Superior temporal gyrus (tissue), 1 donor: Measurements from ENCODE around the gene IL18R1.

Source experiments
- DNase-seq: peaks from one replicate; pipeline ENCODE4 v3.0.0-alpha.2; 2016; ENCODE audit errors: extremely low spot score

Gene IL18R1

GRCh38 chr2:102387763-102388546 lies 32.4 kb downstream of the IL18R1 start:
- DNase-seq: no peak

GRCh38 chr2:102391565-102391964 lies 36.0 kb downstream of the IL18R1 start:
- no peak for DNase-seq

GRCh38 chr2:102392096-102392495 lies 36.5 kb downstream of the IL18R1 start:
- DNase-seq: no peak

- no peak for DNase-seq
Measured at GRCh38 chr2:102392942-102393341, 37.3 kb downstream of the IL18R1 start.

- no peak for DNase-seq
Measured at GRCh38 chr2:102396012-102396411, 40.4 kb downstream of the IL18R1 start.

- no peak for DNase-seq
Measured at GRCh38 chr2:102397209-102397608, 41.6 kb downstream of the IL18R1 start.

- DNase-seq: no peak
Measured at GRCh38 chr2:102399499-102400141, 44.0 kb downstream of the IL18R1 start.

GRCh38 chr2:102401456-102401855 lies 45.9 kb downstream of the IL18R1 start:
- DNase-seq: no peak

GRCh38 chr2:102401865-102402264 lies 46.3 kb downstream of the IL18R1 start:
- DNase-seq: no peak

GRCh38 chr2:102410952-102411351 lies 55.4 kb downstream of the IL18R1 start:
- DNase-seq: no peak

- no peak for DNase-seq
Measured at GRCh38 chr2:102412199-102412598, 56.6 kb downstream of the IL18R1 start.

GRCh38 chr2:102417946-102418345 lies 62.4 kb downstream of the IL18R1 start:
- no peak for DNase-seq

GRCh38 chr2:102418421-102418961 lies 62.9 kb downstream of the IL18R1 start:
- DNase-seq: no peak

GRCh38 chr2:102420290-102420689 lies 64.7 kb downstream of the IL18R1 start:
- no peak for DNase-seq

GRCh38 chr2:102421890-102422759 lies 66.5 kb downstream of the IL18R1 start:
- DNase-seq: no peak

- DNase-seq: no peak
Measured at GRCh38 chr2:102422910-102423309, 67.3 kb downstream of the IL18R1 start, which contains the start of gene IL18RAP. TSS of gene IL18RAP (plus strand) at chr2:102423160. CDS start at chr2:102423278, 118 bp downstream.

- DNase-seq: no peak
Measured at GRCh38 chr2:102423368-102423767, 67.8 kb downstream of the IL18R1 start.

- DNase-seq: no peak
Measured at GRCh38 chr2:102424754-102425153, 69.2 kb downstream of the IL18R1 start.

- no peak for DNase-seq
Measured at GRCh38 chr2:102425441-102426132, 70.0 kb downstream of the IL18R1 start.

- no peak for DNase-seq
Measured at GRCh38 chr2:102427249-102427648, 71.7 kb downstream of the IL18R1 start.

- DNase-seq: no peak
Measured at GRCh38 chr2:102428573-102428972, 73.0 kb downstream of the IL18R1 start.
